ENCODE measurements around the gene HP1BP3. TPM values are rescaled to one million over a fixed set of nuclear protein-coding genes. Genes with fewer than 3 reads are reported as not detected.

Gene HP1BP3
- total and polyA plus RNA-seq, 4 experiments from 2014 or later: 202 to 366 (median 280) TPM

DNA sequence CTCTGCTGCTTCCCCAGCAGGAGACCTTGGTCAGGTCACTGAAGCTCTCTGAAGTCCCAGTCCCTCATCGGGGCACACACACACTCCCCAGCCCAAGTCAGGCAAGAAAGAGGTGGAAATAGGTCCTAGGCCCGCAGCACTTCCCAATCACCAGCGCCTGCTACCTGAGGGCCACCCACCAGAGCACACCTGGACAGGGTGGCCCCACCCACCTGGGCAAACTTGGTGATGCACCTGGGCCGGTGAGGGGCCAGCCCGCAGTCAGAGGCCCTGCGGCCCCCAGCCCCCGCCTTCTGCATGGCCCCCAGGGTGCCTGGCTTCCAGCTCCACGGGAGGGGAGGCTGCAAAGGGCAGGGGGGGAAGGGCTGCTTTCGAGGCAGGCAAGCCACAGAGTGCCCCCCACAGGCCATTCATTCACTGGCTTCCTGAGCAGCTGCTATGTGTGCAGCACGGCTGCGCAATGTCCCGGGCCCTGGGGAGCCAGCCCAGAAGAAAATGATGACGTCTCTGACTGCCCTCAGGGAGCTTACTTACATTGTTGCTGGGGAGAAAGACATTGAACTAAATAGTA is 59.3 kb downstream of the HP1BP3 start:
- no peaks in the 10 kb centered on the region for H3K27me3 ChIP-seq (ENCODE audit: insufficient read depth, low read length)
- no peaks in the 10 kb centered on the region for H3K36me3 ChIP-seq (ENCODE audit: insufficient read depth, low read length)
- intact Hi-C loops (cut with micrococcal nuclease): no loop called here
- H3K27me3 Mint-ChIP-seq: peaks cover 3 to 17% of the 10 kb centered on the region in 2 donors
- H3K27ac ChIP-seq (ENCODE audit: low read depth, low read length): no peak overlapping the region
- H3K36me3 Mint-ChIP-seq: peaks cover 0 to 2% of the 10 kb centered on the region in 2 donors
- DNase-seq: no peak
- peaks cover 0 to 2% (median 0%) of the 10 kb centered on the region in 8 donors for H3K9me3 Mint-ChIP-seq
- H3K9me3 ChIP-seq (ENCODE audit: control insufficient read depth in 1 of 2, low read length in 2 of 2): no peaks in the 10 kb centered on the region
- CTCF ChIA-PET (ENCODE audit: partially characterized antibody): interaction anchor here (1.3 to 2.2 kb wide), 2 partner anchors 10 to 31 kb away, joined by 5 to 8 read pairs; partner anchors contain the start of gene KIF17
- H3K27ac Mint-ChIP-seq: peak overlapping the region in 1 of 7 donors; percentile 48
- POLR2A ChIA-PET (ENCODE audit: partially characterized antibody): interaction anchor here (1.5 kb wide), 1 partner anchor 59 kb away, joined by 4 read pairs; the partner anchor contains the start of gene HP1BP3
- peaks cover 4 to 16% (median 5%) of the 10 kb centered on the region in 4 donors for H3K4me1 Mint-ChIP-seq
- H3K4me1 ChIP-seq (ENCODE audit: insufficient read depth, low read length): peaks cover 7% of the 10 kb centered on the region
- no peak overlapping the region for H3K4me3 ChIP-seq (ENCODE audit: low read length in 2 of 2)
- H3K4me3 Mint-ChIP-seq: no peak overlapping the region

DNA sequence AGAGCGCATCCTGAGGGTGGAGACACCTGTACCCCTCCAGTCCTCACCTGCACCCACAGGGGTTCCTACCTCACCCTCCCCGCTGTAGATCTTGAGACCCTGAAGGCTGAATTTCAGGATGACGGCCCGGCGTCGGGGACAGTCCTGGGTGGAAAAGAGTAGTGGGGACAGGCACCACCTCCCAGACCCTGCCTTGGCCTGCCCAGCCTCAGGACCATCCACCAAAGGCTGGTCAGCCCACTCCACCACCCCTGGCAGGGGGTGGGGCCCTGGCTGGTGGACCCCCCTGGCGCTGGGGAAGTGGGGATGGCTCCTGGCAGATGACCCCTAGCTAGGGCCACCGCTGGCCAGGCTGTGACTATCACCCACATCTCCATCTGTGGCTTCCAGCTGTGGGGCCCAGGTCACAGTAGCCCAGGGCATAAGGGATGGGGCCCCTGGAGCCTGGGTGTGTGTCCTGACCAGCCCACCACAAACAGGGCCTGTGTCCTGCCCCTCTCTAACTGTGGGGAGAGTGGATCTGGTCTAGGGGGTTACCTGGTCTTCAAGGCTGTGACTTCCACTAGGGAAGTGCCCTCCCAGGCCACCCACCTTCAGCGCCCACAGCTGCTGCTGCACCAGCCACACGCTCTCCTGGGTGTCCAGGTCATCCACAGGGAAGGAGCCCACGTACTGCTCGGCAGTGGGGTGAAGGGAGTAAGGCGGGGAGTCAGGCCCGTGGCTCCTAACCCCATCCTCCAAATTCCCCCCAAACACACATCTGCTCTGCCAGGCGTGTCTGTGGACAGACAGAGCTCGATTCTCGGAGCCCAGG is 60.0 kb downstream of the HP1BP3 start:
- Histone ChIP-seq H3K27ac (ENCODE audit: low read depth, low read length) (no peak overlapping the region), H3K27me3 (ENCODE audit: insufficient read depth, low read length) (no peaks in the 10 kb centered on the region), H3K9me3 (ENCODE audit: control insufficient read depth in 1 of 2, low read length in 2 of 2) (no peaks in the 10 kb centered on the region), H3K36me3 (ENCODE audit: insufficient read depth, low read length) (no peaks in the 10 kb centered on the region), H3K4me3 (ENCODE audit: low read length in 2 of 2) (no peak overlapping the region), H3K4me1 (ENCODE audit: insufficient read depth, low read length) (peaks cover under 1% of the 10 kb centered on the region)
- Mint-ChIP-seq H3K27me3 (peaks cover 2 to 15% of the 10 kb centered on the region in 2 donors), H3K4me1 (peaks cover 4 to 9% (median 4%) of the 10 kb centered on the region in 4 donors), H3K4me3 (no peak overlapping the region), H3K9me3 (peaks cover 0 to 2% (median 0%) of the 10 kb centered on the region in 8 donors), H3K36me3 (no peaks in the 10 kb centered on the region), H3K27ac (peak overlapping the region in 1 of 7 donors; percentile 48)
- intact Hi-C loops (cut with micrococcal nuclease): no loop called here
- no peak for DNase-seq
- ChIA-PET POLR2A (ENCODE audit: partially characterized antibody) (interaction anchor here (0.5 to 1.5 kb wide), 2 partner anchors 24 to 59 kb away, joined by 3 to 4 read pairs; partner anchors contain the start of gene HP1BP3), CTCF (ENCODE audit: partially characterized antibody) (interaction anchor here (1.3 to 2.2 kb wide), 3 partner anchors 10 to 30 kb away, joined by 5 to 8 read pairs (median 5); partner anchors contain the start of gene KIF17)

GRCh38 chr1:20726118-20726911 is 60.8 kb downstream of the HP1BP3 start:
- Mint-ChIP-seq H3K4me1 (peaks cover 4 to 9% (median 4%) of the 10 kb centered on the region in 4 donors), H3K27ac (no peak overlapping the region), H3K9me3 (peaks cover 0 to 2% (median 0%) of the 10 kb centered on the region in 8 donors), H3K27me3 (peaks cover 2 to 13% of the 10 kb centered on the region in 2 donors), H3K4me3 (no peak overlapping the region), H3K36me3 (no peaks in the 10 kb centered on the region)
- ChIA-PET CTCF (ENCODE audit: partially characterized antibody) (interaction anchor here (1.6 to 2.2 kb wide), 2 partner anchors 9 to 29 kb away, joined by 5 to 8 read pairs; partner anchors contain the start of gene KIF17), POLR2A (ENCODE audit: partially characterized antibody) (interaction anchor here (0.5 kb wide), 1 partner anchor 25 kb away, joined by 3 read pairs; no protein-coding TSS in a partner anchor)
- intact Hi-C loops (cut with micrococcal nuclease): no loop called here
- Histone ChIP-seq H3K36me3 (ENCODE audit: insufficient read depth, low read length) (no peaks in the 10 kb centered on the region), H3K4me3 (ENCODE audit: low read length in 2 of 2) (no peak overlapping the region), H3K27me3 (ENCODE audit: insufficient read depth, low read length) (no peaks in the 10 kb centered on the region), H3K9me3 (ENCODE audit: control insufficient read depth in 1 of 2, low read length in 2 of 2) (no peaks in the 10 kb centered on the region), H3K4me1 (ENCODE audit: insufficient read depth, low read length) (no peaks in the 10 kb centered on the region), H3K27ac (ENCODE audit: low read depth, low read length) (no peak overlapping the region)
- no peak for DNase-seq

DNA sequence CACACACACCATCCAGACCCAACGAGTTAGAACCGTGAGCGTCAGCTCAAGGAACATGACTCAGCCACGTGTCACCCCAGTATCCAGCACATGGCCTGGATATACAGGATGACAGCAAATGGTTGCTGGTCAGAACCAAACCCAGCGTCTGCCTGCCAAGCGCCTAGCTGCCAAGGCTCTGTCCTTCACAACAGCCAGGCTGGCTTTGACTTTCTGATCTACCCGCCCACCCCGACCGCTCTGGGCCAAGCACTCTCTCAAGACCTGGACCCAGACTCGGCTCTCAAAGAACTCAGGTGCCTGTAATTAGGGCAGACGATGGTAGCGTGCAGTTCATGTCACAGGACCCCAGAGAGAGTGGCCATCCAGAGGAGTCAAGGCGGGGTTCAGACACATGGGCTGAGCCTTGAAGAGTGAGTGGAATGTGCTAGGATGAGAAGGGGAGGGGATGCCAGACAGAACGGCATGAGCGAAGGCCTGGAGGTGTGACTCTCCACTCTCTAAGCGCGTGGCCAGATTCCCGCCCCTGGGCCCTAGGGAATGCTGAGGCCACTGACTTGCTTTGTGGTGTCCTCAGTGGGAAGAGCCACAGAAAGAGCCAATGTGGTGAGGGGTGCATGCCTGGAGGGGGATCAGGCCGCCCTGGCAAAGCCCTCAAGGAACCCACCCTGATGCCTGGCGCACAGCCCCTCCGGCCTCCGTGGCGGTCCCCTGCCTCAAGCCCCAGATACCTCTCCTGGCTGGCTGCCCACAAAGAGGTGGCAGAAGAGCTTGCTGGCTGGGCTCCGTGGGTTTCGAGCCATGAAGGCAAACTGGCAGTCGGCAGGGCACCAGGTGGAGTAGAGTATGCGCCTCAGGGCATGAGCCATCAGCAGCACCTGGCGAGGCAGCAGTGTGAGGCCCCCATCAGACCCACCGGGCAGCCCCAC is 61.7 kb downstream of the HP1BP3 start:
- no peaks in the 10 kb centered on the region for H3K36me3 Mint-ChIP-seq
- no peak overlapping the region for H3K4me3 ChIP-seq (ENCODE audit: low read length in 2 of 2)
- H3K9me3 ChIP-seq (ENCODE audit: control insufficient read depth in 1 of 2, low read length in 2 of 2): no peaks in the 10 kb centered on the region
- no peaks in the 10 kb centered on the region for H3K4me1 ChIP-seq (ENCODE audit: insufficient read depth, low read length)
- ChIA-PET CTCF (ENCODE audit: partially characterized antibody) (interaction anchor here (1.6 kb wide), 1 partner anchor 29 kb away, joined by 5 read pairs; no protein-coding TSS in a partner anchor), POLR2A (ENCODE audit: partially characterized antibody) (no interaction called here)
- H3K27me3 Mint-ChIP-seq: peaks cover 2 to 12% of the 10 kb centered on the region in 2 donors
- H3K4me1 Mint-ChIP-seq: peaks cover 4 to 8% (median 4%) of the 10 kb centered on the region in 4 donors
- no peak for DNase-seq
- intact Hi-C loops (cut with micrococcal nuclease): no loop called here
- no peak overlapping the region for H3K4me3 Mint-ChIP-seq
- H3K9me3 Mint-ChIP-seq: peaks cover 0 to 2% (median 0%) of the 10 kb centered on the region in 8 donors
- H3K27me3 ChIP-seq (ENCODE audit: insufficient read depth, low read length): no peaks in the 10 kb centered on the region
- no peak overlapping the region for H3K27ac Mint-ChIP-seq
- no peak overlapping the region for H3K27ac ChIP-seq (ENCODE audit: low read depth, low read length)
- no peaks in the 10 kb centered on the region for H3K36me3 ChIP-seq (ENCODE audit: insufficient read depth, low read length)

DNA sequence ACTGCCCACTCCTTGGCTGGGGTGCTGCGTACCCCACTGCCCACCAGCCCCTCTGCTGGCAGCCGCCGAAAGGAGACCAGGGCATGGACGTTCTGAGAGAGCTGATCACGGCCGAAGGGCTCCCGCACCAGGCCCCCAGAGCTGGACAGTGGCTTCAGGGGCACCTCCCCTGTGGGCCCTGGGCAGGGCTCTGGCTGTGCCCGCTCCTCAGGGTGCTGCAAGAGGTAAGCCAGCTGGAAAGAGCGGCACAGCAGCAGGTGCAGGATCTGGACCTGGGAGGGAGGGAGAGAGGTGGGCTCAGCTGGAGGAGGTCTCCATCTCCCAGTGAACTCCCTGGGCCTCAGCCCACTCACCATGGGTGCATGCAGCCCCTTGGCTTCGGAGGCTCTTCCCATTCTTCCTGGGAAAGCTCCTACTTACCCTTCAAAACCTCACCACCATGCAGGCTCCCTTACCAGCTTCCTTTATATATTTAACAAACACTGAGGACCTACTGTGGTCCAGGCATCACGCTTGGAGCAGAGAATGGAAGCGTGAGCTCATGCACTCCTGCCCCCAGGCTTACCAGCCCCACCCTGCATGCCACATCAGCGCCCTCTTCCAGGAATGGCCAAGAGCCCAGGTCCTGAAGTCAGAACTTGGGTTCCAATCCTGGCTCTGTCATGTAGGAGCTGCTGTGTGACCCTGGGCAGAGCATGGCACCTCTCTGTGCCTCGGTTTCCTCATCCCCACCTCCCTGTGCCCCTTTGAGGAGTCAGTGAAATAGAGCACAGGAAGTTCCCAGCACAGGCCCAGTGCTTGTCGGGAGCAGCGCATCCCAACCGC is 62.5 kb downstream of the HP1BP3 start:
- no peaks in the 10 kb centered on the region for H3K27me3 ChIP-seq (ENCODE audit: insufficient read depth, low read length)
- no peak overlapping the region for H3K4me3 ChIP-seq (ENCODE audit: low read length in 2 of 2)
- no peaks in the 10 kb centered on the region for H3K9me3 ChIP-seq (ENCODE audit: control insufficient read depth in 1 of 2, low read length in 2 of 2)
- H3K36me3 Mint-ChIP-seq: no peaks in the 10 kb centered on the region
- ChIA-PET CTCF (ENCODE audit: partially characterized antibody) (interaction anchor here (0.8 kb wide), 1 partner anchor 600 kb away, joined by 3 read pairs; no protein-coding TSS in a partner anchor), POLR2A (ENCODE audit: partially characterized antibody) (no interaction called here)
- intact Hi-C loops (cut with micrococcal nuclease): no loop called here
- no peak overlapping the region for H3K27ac Mint-ChIP-seq
- DNase-seq: no peak
- H3K4me1 ChIP-seq (ENCODE audit: insufficient read depth, low read length): no peaks in the 10 kb centered on the region
- peaks cover 2 to 8% of the 10 kb centered on the region in 2 donors for H3K27me3 Mint-ChIP-seq
- peaks cover 0 to 2% (median 0%) of the 10 kb centered on the region in 8 donors for H3K9me3 Mint-ChIP-seq
- no peak overlapping the region for H3K4me3 Mint-ChIP-seq
- H3K4me1 Mint-ChIP-seq: no peaks in the 10 kb centered on the region
- no peak overlapping the region for H3K27ac ChIP-seq (ENCODE audit: low read depth, low read length)
- H3K36me3 ChIP-seq (ENCODE audit: insufficient read depth, low read length): no peaks in the 10 kb centered on the region
